ENCODE measurements around the gene SMG9. TPM values are rescaled to one million over a fixed set of nuclear protein-coding genes. Genes with fewer than 3 reads are reported as not detected.

SMG9 gene
- total RNA-seq, 2 donors from 2014 or later: 85.3 to 96.4 TPM

DNA sequence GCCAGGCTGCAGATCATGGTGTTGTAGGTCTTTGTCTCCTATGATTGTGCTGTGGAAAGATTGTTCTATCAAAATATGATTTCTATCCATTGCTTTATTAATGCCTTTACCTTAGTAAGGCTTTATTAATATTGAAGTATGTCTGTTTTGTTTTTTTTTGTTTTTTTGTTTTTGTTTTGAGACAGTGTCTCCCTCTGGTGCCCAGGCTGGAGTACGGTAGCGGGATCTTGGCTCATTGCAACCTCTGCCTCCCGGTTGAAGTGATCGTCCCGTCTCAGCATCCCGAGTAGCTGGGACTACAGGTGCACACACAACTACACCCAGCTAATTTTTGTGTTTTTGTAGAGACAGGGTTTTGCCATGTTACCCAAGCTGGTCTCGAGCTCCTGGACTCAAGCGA is 31.2 kb downstream of the SMG9 start:
- DNase-seq (no peak), ATAC-seq (replicated peaks in 1 of 2) (no peak)
- no peak overlapping the region for H3K27ac Mint-ChIP-seq
- no peaks in the 10 kb centered on the region for H3K9me3 Mint-ChIP-seq
- H3K36me3 Mint-ChIP-seq (ENCODE audit: insufficient read depth in 2 of 2): peaks cover 0 to 4% of the 10 kb centered on the region in 2 donors
- no peak overlapping the region for H3K4me3 Mint-ChIP-seq
- no peaks in the 10 kb centered on the region for H3K27me3 Mint-ChIP-seq (ENCODE audit: low read depth)
- H3K4me1 Mint-ChIP-seq (ENCODE audit: low read depth): peaks cover 9% of the 10 kb centered on the region

DNA sequence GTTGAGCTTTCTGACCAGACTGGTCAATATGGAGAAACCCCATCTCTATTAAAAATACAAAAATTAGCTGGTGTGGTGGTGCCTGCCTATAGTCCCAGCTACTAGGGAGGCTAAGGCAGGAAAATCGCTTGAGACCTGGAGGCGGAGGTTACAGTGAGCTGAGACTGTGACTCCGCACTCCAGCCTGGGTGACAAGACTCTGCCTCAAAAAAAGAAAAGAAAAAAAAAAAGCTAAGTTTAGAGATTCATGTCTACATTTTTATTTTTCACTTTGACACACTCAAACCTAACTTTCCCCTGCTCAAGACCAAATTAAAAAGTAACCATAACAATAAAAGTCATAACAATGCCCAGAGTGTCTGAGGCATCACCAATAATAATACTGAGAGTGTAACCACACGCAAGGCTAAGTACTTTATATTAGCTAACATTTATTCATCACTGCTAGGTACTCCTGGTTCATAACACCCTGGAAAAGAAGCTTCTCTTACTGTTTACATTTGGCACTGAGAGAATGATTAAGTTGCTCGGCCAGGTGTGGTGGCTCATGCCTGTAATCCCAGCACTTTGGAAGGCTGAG is 33.2 kb downstream of the SMG9 start:
- ATAC-seq (replicated peaks in 1 of 2): peak; percentile 55 to 76
- Mint-ChIP-seq H3K9me3 (no peaks in the 10 kb centered on the region), H3K4me1 (ENCODE audit: low read depth) (peaks cover 9% of the 10 kb centered on the region), H3K4me3 (no peak overlapping the region), H3K27me3 (ENCODE audit: low read depth) (no peaks in the 10 kb centered on the region), H3K27ac (peak overlapping the region; percentile 65), H3K36me3 (ENCODE audit: insufficient read depth in 2 of 2) (no peaks in the 10 kb centered on the region)
- no peak for DNase-seq

DNA sequence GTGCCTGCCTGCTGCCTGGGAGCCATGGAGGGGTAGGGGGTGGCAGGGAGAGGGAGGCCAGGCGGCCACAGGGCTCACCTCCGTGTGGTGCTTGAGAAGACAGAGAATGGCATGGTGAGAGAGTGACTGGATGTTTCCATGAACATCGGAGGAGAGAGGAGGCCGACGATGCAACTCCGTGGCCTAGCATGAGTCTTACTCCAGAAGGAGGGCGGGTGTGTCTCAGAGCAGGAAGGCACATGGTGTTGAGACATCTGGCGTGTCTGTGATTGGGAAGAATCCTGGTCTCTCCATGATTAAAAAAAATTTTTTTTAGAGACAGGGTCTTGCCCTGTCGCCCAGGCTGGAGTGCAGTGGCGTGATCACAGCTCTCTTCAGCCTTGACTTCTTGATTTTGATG is 33.8 kb downstream of the SMG9 start:
- no peaks in the 10 kb centered on the region for H3K36me3 Mint-ChIP-seq (ENCODE audit: insufficient read depth in 2 of 2)
- H3K9me3 Mint-ChIP-seq: no peaks in the 10 kb centered on the region
- peak overlapping the region; percentile 65 for H3K27ac Mint-ChIP-seq
- no peak overlapping the region for H3K4me3 Mint-ChIP-seq
- no peaks in the 10 kb centered on the region for H3K27me3 Mint-ChIP-seq (ENCODE audit: low read depth)
- peaks cover 9% of the 10 kb centered on the region for H3K4me1 Mint-ChIP-seq (ENCODE audit: low read depth)
- ATAC-seq (replicated peaks in 1 of 2): peak in 1 of 2 donors; percentile 21
- no peak for DNase-seq

DNA sequence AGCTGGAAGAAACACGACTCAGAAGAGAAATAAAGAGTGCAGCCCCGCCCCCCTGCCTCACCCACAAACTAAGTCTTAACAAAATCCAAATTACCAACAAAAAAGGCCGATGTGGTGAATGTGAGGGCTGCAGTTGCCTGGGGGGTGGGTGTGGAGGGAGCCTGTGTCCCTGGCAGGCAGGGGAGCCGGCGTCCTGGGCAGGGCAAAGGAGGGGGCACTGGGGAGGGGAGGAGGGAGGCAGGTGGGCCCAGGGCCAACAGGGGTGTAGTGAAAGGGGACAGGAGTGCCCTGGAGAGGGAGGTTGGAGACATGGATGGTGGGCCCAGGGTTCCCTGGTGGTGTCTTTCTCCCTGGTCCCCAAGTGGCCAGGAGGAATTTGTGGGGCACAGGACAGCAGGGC is 34.8 kb downstream of the SMG9 start:
- no peak for DNase-seq
- Mint-ChIP-seq H3K4me3 (no peak overlapping the region), H3K9me3 (no peaks in the 10 kb centered on the region), H3K27ac (no peak overlapping the region), H3K27me3 (ENCODE audit: low read depth) (no peaks in the 10 kb centered on the region), H3K4me1 (ENCODE audit: low read depth) (peaks cover 9% of the 10 kb centered on the region), H3K36me3 (ENCODE audit: insufficient read depth in 2 of 2) (no peaks in the 10 kb centered on the region)
- ATAC-seq (replicated peaks in 1 of 2): no peak

DNA sequence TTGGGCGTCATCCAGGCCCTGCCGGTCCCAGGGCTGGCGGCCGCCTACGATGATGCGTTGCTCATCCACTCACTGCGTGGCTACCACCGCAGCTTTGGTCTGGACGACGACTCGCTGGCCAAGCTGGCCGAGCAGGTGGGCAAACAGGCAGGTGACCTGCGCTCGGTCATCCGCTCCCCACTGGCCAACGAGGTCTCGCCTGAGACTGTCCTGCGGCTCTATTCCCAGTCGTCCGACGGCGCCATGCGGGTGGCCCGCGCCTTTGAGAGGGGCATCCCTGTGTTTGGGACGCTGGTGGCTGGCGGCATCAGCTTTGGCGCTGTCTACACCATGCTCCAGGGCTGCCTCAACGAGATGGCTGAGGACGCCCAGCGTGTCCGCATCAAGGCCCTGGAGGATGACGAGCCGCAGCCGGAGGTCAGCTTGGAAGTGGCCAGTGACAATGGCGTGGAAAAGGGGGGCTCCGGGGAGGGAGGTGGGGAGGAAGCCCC is 35.3 kb downstream of the SMG9 start:
- H3K9me3 Mint-ChIP-seq: no peaks in the 10 kb centered on the region
- DNase-seq: no peak
- no peaks in the 10 kb centered on the region for H3K36me3 Mint-ChIP-seq (ENCODE audit: insufficient read depth in 2 of 2)
- H3K27me3 Mint-ChIP-seq (ENCODE audit: low read depth): no peaks in the 10 kb centered on the region
- no peak overlapping the region for H3K27ac Mint-ChIP-seq
- H3K4me3 Mint-ChIP-seq: no peak overlapping the region
- no peak for ATAC-seq (replicated peaks in 1 of 2)
- peaks cover 9% of the 10 kb centered on the region for H3K4me1 Mint-ChIP-seq (ENCODE audit: low read depth)

DNA sequence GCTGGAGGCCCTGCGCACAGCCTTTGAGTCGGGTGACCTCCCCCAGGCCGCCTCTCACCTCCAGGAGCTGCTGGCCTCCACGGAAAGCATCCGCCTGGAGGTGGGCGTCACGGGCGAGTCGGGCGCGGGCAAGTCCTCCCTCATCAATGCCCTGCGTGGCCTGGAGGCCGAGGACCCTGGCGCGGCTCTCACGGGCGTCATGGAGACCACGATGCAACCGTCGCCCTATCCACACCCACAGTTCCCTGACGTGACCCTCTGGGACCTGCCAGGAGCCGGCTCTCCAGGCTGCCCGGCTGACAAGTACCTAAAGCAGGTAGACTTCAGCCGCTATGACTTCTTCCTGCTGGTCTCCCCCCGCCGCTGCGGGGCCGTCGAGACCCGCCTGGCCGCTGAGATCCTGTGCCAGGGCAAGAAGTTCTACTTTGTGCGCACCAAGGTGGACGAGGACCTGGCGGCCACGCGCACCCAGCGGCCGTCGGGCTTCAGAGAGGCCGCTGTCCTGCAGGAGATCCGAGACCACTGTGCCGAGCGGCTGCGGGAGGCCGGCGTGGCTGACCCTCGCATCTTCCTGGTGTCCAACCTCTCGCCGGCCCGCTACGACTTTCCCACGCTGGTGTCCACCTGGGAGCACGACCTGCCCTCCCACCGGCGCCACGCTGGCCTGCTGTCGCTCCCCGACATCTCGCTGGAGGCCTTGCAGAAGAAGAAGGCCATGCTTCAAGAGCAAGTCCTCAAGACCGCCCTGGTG is 36.0 kb downstream of the SMG9 start:
- H3K4me3 Mint-ChIP-seq: no peak overlapping the region
- no peaks in the 10 kb centered on the region for H3K27me3 Mint-ChIP-seq (ENCODE audit: low read depth)
- no peak overlapping the region for H3K27ac Mint-ChIP-seq
- H3K4me1 Mint-ChIP-seq (ENCODE audit: low read depth): peaks cover 9% of the 10 kb centered on the region
- ATAC-seq (replicated peaks in 1 of 2) (no peak), DNase-seq (no peak)
- H3K36me3 Mint-ChIP-seq (ENCODE audit: insufficient read depth in 2 of 2): no peaks in the 10 kb centered on the region
- no peaks in the 10 kb centered on the region for H3K9me3 Mint-ChIP-seq

DNA sequence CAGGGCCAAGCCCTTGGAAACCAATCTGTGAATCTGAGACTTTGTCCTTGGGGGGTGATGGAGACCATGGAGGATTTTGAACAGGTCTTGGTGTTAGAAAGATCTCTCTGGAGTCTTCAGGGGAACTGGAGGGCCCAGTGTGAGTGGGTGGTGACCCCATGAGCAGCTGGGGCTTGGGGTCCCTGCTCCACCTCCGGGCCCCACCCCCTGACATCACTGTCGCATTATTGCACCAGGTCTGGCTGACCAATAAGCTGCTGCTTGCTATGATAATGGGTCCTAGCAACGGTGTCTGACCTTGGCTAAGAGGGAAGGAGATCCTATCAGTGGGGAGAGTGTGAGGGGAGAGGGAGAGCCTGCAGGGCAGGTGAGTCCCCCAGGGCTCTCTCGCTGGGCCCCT is 39.0 kb downstream of the SMG9 start, which contains the start of gene IRGC:
IRGC (plus strand) TSS at position 301 of the 400 bp plus-strand sequence. CDS start 2,483 bp downstream, outside the sequence.
- Mint-ChIP-seq H3K27me3 (ENCODE audit: low read depth) (peaks cover 16% of the 10 kb centered on the region), H3K9me3 (no peaks in the 10 kb centered on the region), H3K4me3 (no peak within 1 kb of the TSS), H3K4me1 (ENCODE audit: low read depth) (peaks cover 7% of the 10 kb centered on the region), H3K27ac (no peak within 1 kb of the TSS), H3K36me3 (ENCODE audit: insufficient read depth in 2 of 2) (no peaks in the 10 kb centered on the region)
- ATAC-seq (replicated peaks in 1 of 2) (no peak), DNase-seq (no peak)

DNA sequence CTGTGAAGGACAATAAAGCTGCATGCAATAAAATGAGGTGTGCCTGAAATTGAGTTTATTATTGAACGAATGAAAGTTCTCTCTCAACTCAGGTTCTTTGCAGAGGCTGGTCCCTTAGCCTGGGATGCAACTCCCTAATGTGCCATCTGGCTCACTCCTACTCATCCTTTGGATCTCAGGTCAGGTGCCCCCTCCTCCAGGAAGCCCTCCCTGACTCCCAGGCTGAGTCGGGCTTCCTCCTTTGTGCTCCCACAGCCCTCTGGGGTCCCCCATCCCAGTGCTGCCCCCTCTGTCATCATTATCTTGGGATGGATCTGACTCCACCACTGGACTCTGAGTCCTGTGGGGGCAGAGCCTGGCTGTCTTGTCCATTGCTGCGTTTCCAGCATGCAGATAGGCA is 41.6 kb downstream of the SMG9 start:
- ATAC-seq (replicated peaks in 1 of 2) (no peak), DNase-seq (no peak)
- Mint-ChIP-seq H3K36me3 (ENCODE audit: insufficient read depth in 2 of 2) (peaks cover 2 to 5% of the 10 kb centered on the region in 2 donors), H3K4me3 (no peak overlapping the region), H3K27me3 (ENCODE audit: low read depth) (peaks cover 16% of the 10 kb centered on the region), H3K9me3 (peaks cover 2 to 4% of the 10 kb centered on the region in 2 donors), H3K4me1 (ENCODE audit: low read depth) (peaks cover 7% of the 10 kb centered on the region), H3K27ac (no peak overlapping the region)

DNA sequence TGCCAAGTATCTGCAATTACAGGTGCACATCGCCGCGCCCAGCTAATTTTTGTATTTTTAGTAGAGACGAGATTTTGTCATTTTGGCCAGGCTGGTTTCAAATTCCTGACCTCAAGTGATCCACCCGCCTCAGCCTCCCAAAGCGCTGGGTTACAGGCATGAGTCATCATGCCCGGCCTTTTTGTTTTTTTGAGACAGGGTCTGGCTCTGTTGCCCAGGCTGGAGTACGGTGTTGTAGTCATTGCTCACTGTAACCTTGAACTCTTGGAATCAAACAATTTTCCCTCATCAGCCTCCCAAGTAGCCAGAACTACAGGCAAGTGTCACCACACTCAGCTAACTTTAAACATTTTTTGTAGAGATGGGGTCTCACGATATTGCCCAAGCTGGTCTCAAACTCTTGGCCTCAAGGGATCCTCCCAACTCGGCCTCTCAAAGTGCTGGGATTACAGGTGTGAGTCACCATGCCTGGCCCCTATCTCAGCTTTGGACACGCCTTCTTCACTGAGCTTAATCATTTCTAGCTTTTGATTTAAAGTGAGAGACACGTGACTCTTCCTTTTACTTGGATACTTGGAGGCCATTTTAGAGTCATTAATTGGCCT is 42.9 kb downstream of the SMG9 start:
- Mint-ChIP-seq H3K4me1 (ENCODE audit: low read depth) (peaks cover 7% of the 10 kb centered on the region), H3K9me3 (peaks cover 2 to 4% of the 10 kb centered on the region in 2 donors), H3K27me3 (ENCODE audit: low read depth) (peaks cover 16% of the 10 kb centered on the region), H3K4me3 (no peak overlapping the region), H3K36me3 (ENCODE audit: insufficient read depth in 2 of 2) (peaks cover 2 to 5% of the 10 kb centered on the region in 2 donors), H3K27ac (no peak overlapping the region)
- DNase-seq (no peak), ATAC-seq (replicated peaks in 1 of 2) (peak in 1 of 2 donors; percentile 51)

DNA sequence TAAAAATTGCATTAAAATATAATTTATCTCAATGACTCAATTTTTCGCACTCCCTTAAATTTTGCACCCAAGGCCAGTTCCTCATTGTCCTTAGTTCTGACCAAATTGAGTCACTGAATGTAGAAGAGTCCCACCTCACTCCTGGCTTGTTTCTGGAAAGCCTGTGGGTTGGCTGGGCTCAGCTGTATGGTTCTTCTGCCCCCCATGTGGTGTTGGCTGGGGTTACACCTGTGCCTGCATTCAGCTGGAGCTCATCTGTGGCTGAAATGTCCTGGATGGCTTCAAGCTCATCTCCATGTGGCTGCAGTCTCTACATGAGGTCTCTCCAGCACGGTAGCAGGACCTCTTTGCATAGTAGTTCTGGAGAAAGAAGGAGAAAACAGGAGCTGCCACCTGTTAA is 46.0 kb downstream of the SMG9 start:
- H3K27ac Mint-ChIP-seq: no peak overlapping the region
- H3K9me3 Mint-ChIP-seq: peaks cover 2 to 4% of the 10 kb centered on the region in 2 donors
- ATAC-seq (replicated peaks in 1 of 2): no peak
- H3K4me1 Mint-ChIP-seq (ENCODE audit: low read depth): peaks cover 7% of the 10 kb centered on the region
- H3K27me3 Mint-ChIP-seq (ENCODE audit: low read depth): peaks cover 16% of the 10 kb centered on the region
- H3K4me3 Mint-ChIP-seq: no peak overlapping the region
- peaks cover 2 to 5% of the 10 kb centered on the region in 2 donors for H3K36me3 Mint-ChIP-seq (ENCODE audit: insufficient read depth in 2 of 2)
- DNase-seq: no peak

DNA sequence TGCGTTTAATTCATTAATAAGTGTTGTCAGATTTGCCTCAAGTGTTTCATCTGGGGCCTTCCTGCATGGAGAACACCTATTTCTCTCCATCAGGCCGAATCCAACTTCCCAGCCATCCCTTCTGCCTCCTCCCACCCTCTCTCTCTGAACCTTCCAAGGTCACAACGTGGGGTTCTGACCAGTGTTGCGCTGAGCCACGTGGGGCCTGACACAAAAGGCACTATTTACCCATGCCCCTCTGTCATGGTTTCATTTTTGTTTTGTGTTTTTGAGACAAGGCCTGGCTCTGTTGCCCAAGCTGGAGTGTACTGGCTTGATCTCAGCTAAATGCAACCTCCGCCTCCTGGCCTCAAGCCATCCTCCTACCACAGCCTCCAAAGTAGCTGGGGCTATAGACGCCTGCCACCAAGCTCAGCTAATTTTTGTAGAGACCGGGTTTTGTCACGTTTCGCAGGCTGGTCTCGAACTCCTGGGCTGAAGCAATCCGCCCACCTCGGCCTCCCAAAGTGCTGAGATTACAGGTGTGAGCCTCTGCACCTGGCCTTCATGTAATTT is 47.5 kb downstream of the SMG9 start:
- Mint-ChIP-seq H3K27ac (no peak overlapping the region), H3K4me3 (no peak overlapping the region), H3K27me3 (ENCODE audit: low read depth) (peaks cover 11% of the 10 kb centered on the region), H3K4me1 (ENCODE audit: low read depth) (peaks cover 7% of the 10 kb centered on the region), H3K9me3 (peaks cover 2 to 4% of the 10 kb centered on the region in 2 donors), H3K36me3 (ENCODE audit: insufficient read depth in 2 of 2) (peaks cover 2 to 5% of the 10 kb centered on the region in 2 donors)
- DNase-seq: no peak
- ATAC-seq (replicated peaks in 1 of 2): no peak

DNA sequence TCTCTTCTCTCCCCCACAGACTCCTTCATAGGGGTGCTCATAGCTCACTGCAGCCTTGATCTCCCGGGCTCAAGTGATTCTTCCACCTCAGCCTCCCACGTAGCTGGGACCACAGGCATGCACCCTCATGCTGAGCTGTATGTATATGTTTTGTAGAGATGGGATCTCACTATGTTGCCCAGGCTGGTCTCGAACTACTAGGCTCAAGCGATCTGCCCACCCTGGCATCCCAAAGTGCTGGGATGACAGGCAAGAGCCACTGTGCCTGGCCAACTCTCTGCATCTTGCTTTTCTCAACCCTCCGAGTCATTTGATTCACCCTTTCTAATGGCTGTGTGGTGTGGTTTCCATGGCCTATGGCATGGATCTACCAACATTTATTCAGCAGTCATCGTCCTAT is 49.0 kb downstream of the SMG9 start:
- DNase-seq (no peak), ATAC-seq (replicated peaks in 1 of 2) (no peak)
- Mint-ChIP-seq H3K9me3 (peaks cover 2 to 8% of the 10 kb centered on the region in 2 donors), H3K36me3 (ENCODE audit: insufficient read depth in 2 of 2) (peaks cover 4 to 5% of the 10 kb centered on the region in 2 donors), H3K27me3 (ENCODE audit: low read depth) (no peaks in the 10 kb centered on the region), H3K4me3 (no peak overlapping the region), H3K27ac (no peak overlapping the region), H3K4me1 (ENCODE audit: low read depth) (peaks cover 18% of the 10 kb centered on the region)
